HG03565 (cell line): ENCODE results near the gene TMEM51.
"Not testable (repeated sequence)": the region's sequence is repeated elsewhere in the genome, so short reads cannot be mapped to it uniquely, and the experiment has no call there.

ENCODE experiments used
- ATAC-seq: cut with Tn5 transposase; IDR thresholded peaks from one replicate; pipeline ENCODE4 v1.9.1; 2021; ENCODE audit warnings: mild to moderate bottlenecking, moderate library complexity; ENCODE audit not compliant: unreplicated experiment

TMEM51 gene

GRCh38 chr1:15175324-15176094 lies 22.0 kb downstream of the TMEM51 start:
- ATAC-seq: not testable (repeated sequence)

GRCh38 chr1:15176120-15176519 lies 22.6 kb downstream of the TMEM51 start:
- ATAC-seq: no peak

DNA sequence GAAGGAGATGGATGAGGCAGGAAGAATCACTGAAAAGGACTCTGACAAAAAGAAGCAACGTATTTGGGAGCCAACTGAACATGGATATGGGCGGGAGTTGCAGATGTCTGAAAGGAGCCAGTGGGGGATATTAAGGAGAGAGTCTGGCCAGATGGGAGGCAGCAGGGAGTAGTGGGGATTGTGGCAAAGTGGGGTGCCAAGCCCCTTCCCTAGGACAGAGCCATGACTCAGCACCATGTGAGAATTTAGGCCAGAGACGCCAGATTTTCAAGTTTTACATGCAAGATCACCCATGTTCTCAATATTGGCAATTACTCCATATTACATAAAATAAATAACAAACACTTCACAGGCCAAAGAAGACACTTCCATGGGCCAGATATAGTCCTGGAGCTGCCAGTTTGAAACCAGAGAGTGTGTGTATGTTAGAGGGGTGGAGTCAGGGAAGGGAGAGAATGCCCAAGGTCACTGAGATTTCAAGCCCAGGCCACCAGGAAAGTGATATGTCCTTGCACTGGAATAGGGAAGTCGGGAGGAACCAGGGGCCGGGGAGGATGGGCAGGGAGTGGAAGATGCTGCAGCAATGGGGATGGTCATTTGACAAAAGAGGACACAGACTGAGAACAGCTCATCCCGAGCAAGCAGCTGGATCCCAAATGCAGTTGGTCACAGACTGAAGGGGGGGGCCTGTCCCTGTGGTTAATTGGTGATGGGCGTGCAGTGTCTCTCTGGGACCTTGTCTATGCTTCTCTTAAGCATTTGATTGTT lies 23.5 kb downstream of the TMEM51 start:
- no peak for ATAC-seq

- no peak for ATAC-seq
Observed at GRCh38 chr1:15177710-15178166, 24.2 kb downstream of the TMEM51 start.

DNA sequence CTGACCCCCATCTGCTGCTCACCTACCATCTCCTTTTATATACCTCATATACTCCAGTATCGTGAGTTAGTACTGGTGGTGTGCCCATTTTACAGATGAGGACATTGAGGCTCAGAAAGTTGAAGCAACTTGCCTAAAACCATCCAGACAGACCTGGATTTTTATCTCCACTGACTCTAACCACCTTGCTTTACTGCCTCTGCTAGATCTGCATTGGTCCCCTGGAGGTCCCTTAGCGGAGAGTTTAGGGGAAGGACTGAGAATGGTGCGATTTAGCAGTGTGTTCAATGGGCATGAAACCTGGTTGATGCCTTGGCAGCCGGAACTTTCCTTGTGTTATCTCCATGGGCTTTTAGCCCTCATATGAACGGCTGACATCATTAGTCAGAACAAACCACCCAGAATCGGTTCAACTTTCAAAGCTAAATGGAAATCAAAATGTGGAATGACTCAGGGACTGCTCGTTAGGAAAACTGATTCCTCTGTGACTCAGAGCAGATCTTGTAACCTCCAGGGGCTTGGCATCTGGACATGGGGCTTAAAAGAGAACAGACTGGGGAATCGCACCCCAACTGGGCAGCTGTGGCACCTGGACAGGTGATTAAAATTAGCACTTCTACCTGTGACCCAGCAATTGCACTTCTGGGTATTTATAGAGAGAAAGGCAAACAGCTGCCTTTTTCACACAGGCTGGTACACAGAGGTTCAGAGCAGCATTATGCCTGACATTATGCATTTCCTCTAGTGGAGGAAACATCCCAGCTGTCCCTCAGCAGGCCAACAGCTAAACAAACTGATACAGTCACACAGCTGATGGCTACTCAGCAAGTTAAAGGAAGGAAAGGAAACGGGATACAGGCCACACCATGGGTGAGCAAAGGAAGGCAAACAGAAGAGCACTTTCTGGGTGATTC lies 25.3 kb downstream of the TMEM51 start:
- no peak for ATAC-seq

- ATAC-seq: no peak
Observed at GRCh38 chr1:15179485-15179883, 25.9 kb downstream of the TMEM51 start.

DNA sequence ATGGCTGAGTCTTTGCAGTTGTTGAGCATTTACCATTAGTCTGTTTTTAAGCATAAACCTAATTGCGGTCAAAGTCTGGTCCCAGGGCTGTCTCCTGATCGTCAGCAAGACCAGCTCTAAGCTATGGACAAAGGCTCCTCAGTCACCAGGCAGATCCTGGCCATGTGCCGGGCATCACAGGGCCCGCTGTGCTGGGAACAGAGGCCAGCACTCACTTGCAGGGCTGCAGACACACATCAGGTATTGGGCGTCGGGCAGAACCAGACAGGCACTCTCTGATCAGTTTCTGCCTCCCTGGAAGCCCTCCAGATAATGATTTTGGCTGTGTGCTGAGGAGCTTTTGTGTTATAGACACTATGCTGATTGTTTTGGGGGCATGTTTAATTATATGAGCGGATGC lies 26.6 kb downstream of the TMEM51 start:
- ATAC-seq: no peak

DNA sequence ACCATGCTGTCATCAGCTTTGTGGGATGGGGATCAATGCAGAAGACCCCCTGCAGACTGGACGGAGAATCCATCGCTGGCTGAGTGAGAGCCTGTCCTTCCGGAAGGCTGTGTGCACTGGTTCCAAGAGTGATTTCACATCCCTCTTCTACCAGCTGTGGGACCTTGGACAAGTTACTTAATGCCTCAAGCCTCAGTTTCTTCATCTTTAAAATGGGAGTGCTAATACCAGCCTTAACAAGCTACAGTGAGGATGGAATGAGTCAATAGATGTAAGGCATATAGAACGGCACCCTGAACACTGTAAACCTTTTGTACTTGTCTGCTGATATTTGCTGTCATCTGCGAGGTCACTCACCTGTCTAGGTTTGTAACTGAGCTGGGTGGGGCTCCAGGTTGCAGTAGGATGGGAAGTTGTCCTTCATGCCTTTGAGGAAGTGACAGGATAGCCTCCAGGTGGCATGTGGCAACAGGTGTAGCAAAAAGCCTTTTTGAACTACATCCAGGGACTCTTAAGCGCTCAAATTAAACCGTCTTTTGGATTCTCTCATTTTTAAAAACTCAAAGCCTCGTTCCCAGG lies 27.5 kb downstream of the TMEM51 start:
- ATAC-seq: no peak

- no peak for ATAC-seq
Observed at GRCh38 chr1:15181564-15181963, 28.0 kb downstream of the TMEM51 start.

- ATAC-seq: no peak
Observed at GRCh38 chr1:15184436-15185241, 31.1 kb downstream of the TMEM51 start.

DNA sequence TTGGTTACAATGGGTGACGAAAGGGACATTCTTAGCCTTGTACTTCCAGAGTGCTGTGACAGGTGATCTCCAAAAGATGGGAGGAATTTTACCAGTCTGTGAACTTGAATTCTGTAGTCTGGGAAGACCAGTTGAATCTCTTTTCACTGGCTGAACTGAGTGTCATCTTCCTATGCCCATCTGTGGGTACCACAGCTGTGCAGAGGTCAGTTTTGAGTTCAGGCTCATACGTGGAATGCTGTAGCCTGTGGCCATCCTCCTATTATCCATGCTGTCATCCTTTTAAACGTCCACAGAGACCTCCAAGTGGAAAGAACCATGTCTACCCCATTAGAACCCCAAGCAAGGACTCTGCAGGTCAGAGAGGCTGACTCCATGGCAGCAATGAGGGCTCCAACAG lies 32.1 kb downstream of the TMEM51 start:
- no peak for ATAC-seq

GRCh38 chr1:15186073-15186845 lies 32.7 kb downstream of the TMEM51 start:
- no peak for ATAC-seq

GRCh38 chr1:15186846-15187151 lies 33.3 kb downstream of the TMEM51 start:
- no peak for ATAC-seq

DNA sequence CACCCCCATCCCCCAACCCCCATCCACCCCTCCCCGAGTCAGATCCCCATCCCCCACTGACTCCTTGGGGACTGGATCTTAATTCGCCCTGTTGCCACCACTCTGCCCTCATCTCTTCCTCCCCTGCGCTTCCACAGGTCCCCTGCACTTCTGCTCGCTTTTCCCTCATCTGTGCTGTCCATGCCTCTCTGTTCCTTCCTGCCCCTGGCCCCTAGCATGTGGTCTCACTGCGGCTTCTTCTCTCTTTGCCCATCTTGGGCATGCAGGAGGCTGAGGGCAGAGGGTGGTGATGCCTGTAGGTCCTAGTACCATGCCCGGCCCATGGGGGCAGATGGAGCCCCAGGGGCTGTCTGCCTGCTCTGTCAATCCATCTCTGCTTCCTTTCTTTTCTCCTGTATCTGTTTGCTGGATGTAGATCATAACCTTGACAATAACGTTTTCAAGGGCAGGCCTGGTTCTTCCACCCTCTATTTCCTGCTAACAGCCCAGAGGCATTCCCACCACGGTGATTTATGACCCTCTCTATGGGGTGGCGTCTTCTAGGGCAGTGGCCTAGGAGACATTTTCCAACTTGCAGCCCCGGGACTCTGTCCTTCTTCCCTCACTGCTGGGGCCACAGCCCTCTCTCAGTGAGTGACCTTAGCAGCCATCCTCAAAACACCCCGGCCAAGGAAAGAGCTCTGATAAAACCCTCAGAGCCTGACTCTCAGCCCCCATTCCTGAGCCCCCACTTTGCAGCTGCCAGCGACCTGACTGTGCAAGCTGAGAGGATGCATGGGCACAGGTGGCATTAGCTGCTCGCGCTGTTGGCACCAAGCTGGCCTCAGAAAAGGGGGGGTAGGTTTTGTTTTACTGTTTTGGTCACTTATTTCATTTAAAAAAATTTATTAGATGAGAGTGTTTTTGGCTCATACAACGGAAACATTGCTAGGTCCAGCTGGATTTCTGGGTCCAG lies 33.9 kb downstream of the TMEM51 start:
- no peak for ATAC-seq

- no peak for ATAC-seq
Observed at GRCh38 chr1:15188130-15188524, 34.6 kb downstream of the TMEM51 start.

- no peak for ATAC-seq
Observed at GRCh38 chr1:15188678-15189077, 35.1 kb downstream of the TMEM51 start.

DNA sequence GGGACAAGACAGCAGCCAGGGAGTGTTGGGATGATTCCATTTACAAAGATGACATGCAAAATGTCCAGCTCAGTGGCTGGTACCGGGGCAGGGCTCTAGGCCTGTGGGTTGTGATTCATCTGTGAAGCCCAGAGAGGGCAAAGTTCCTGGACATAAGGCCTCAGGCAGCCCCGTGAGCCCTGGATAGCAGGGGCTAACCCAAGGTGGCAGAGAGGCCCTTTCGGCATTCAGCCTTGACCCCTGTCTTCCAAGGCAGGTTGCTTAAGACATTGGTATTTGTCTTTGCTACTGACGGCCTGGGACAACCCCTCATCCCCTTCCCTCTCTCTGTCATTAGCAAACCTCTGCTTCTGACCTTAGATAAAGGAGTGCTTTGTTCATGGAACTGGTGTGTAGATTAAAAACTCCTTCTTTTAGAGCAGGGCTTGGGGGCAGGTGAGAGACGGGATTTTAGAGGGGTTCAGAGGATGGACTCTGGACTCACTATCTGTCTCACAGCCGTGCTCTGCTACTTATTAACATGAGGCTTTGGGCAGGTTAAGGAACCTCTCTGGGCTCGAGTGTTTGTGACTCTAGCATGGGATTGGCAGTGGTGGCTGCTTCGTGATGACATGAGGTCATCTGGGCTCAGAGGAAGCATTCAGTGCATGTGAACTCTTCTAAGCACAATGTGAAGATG lies 36.3 kb downstream of the TMEM51 start:
- no peak for ATAC-seq

DNA sequence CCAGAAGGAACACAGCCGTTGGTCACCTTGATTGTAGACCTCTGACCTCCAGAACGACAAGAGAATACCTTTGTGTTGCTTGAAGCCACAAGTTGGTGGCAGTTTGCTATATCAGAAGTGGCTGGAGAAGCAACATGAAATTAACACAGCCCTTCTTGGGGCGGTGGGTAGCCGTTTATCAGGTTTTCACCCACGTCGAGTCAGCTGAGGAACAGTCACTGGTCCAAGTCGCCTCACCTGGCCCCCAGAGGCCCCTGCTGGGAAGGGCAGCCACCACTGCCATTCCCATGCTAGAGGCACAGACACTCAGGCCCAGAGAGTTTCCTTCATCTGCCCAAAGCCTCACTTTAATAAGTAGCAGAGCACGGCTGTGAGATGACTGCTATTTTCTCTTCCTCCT lies 37.7 kb downstream of the TMEM51 start:
- no peak for ATAC-seq
